Mesothelial cell of epicardium (in vitro differentiated cells): ENCODE data around the gene ARHGEF11. TPM values are rescaled to one million over a fixed set of nuclear protein-coding genes. Genes with fewer than 3 reads are reported as not detected.
"Not testable (repeated sequence)": the region's sequence is repeated elsewhere in the genome, so short reads cannot be mapped to it uniquely, and the experiment has no call there.

Experiments used
- DNase-seq, 2 experiments: peaks; one replicate each; pipeline ENCODE4 v3.0.0; 2021; ENCODE audit warnings: low spot score in 2 of 2; ENCODE audit not compliant: unreplicated experiment in 2 of 2
- H3K27ac Mint-ChIP-seq: 2 replicates; pipeline ENCODE4 v1.8.0; 2021; ENCODE audit warnings: mixed read lengths
- H3K27me3 Mint-ChIP-seq: 2 replicates; pipeline ENCODE4 v1.8.0; 2021; ENCODE audit warnings: low read depth, mixed read lengths
- H3K36me3 Mint-ChIP-seq: 2 replicates; pipeline ENCODE4 v1.8.0; 2021; ENCODE audit warnings: mixed read lengths
- H3K4me1 Mint-ChIP-seq: 2 replicates; pipeline ENCODE4 v1.8.0; 2021; ENCODE audit warnings: mixed read lengths
- H3K4me3 Mint-ChIP-seq: 2 replicates; pipeline ENCODE4 v1.8.0; 2021; ENCODE audit warnings: mild to moderate bottlenecking, moderate library complexity, mixed read lengths
- H3K9me3 Mint-ChIP-seq: 2 replicates; pipeline ENCODE4 v1.8.0; 2021; ENCODE audit warnings: mixed read lengths
- CTCF ChIP-seq: fragments of 200-600 bp; sonication (generic); IDR thresholded peaks from one replicate; pipeline ENCODE4 v1.5.0; 2021; ENCODE audit warnings: antibody characterized with exemption; ENCODE audit not compliant: unreplicated experiment
- total RNA-seq: library from RNA; stranded (reverse); gene quantifications from 3 replicates; pipeline ENCODE4 v1.2.1, GENCODE V29; 2021

Gene ARHGEF11
- total RNA-seq, 1 donor from 2014 or later: 52.5 TPM

DNA sequence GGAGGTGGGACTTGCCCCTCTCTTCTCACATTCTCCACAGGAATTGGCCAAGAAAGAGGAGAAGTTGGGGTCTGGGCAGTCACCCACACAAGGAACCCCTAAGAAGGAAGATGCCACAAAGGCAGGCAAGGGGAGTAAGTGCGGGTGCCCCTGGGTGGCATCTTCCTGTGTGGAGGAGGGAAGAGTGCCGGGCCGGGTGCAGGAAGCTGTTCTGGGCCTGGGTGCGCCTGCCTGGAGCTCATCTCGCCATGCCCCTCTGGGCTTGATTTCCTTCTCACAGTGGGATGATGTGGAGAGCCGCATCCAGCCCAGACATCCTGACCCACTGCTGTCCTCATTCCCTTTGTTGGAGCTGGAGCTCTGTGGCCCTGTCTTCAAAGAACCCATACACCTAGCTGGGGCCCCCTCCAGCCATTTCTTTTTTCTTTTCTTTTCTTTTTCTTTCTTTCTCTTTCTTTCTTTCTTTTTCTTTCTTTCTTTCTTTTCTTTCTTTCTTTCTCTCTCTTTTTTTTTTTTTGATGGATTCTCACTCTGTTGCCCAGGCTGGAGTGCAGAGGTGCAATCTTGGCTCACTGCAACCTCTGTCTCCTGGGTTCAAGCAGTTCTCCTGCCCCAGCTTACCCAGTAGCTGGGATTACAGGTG, 115.8 kb downstream of the ARHGEF11 start:
- peaks cover 13% of the 10 kb centered on the region for H3K4me1 Mint-ChIP-seq
- no peak for DNase-seq
- H3K27ac Mint-ChIP-seq: no peak overlapping the region
- no peak overlapping the region for H3K4me3 Mint-ChIP-seq
- TF ChIP-seq CTCF: no peak
- peaks cover 3% of the 10 kb centered on the region for H3K36me3 Mint-ChIP-seq
- H3K27me3 Mint-ChIP-seq: peaks cover 67% of the 10 kb centered on the region
- H3K9me3 Mint-ChIP-seq: no peaks in the 10 kb centered on the region

DNA sequence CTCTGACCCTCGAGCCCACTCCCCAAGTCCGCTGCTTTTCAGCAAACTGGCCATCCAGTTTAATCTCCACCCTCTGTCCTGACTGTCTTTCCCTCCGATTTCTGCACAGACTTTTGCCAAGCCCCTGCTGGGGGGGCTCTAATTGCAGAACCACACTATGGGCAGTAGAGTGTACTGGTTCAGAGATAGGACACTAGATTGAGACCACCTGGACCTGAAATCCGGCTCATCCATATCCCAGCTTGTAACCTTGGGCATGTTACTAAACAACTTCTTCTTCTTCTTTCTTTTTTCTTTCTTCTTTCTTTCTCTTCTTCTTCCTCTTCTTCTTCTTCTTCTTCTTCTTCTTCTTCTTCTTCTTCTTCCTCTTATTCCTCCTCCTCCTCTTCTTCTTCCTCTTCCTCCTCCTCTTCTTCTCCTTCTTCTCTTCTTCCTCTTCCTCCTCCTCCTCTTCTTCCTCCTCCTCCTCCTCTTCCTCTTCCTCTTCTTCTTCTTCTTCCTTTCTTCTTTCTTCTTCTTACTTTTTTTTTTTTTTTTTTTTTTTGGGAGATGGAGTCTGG, 117.4 kb downstream of the ARHGEF11 start:
- H3K27me3 Mint-ChIP-seq: peaks cover 82% of the 10 kb centered on the region
- H3K9me3 Mint-ChIP-seq: no peaks in the 10 kb centered on the region
- no peak for DNase-seq
- peaks cover 18% of the 10 kb centered on the region for H3K4me1 Mint-ChIP-seq
- TF ChIP-seq CTCF: peak; percentile 4
- H3K4me3 Mint-ChIP-seq: peak overlapping the region; percentile 45
- H3K27ac Mint-ChIP-seq: no peak overlapping the region
- H3K36me3 Mint-ChIP-seq: no peaks in the 10 kb centered on the region

GRCh38 chr1:156927215-156928042, 118.1 kb downstream of the ARHGEF11 start:
- Mint-ChIP-seq H3K4me3 (peak overlapping the region; percentile 45), H3K27ac (no peak overlapping the region)
- DNase-seq: peak; percentile 68 to 80

DNA sequence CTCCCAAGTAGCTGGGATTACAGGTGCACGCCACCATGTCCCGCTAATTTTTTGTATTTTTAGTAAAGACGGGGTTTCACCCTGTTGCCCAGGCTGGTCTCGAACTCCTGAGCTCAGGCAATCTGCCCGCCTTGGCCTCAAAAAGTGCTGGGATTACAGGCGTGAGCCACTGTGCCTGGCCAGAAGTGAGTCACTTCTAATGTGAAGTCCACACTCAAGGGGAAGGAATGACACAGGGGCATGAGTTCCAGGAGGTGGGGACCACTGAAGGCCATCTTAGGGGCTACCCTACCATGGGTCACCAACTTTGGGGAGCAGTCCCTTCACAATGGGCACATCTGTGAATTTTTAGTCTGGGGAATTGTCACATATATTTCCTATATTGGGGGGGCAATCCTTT, 118.8 kb downstream of the ARHGEF11 start:
- not testable (repeated sequence) for H3K9me3 Mint-ChIP-seq, H3K27ac Mint-ChIP-seq, H3K36me3 Mint-ChIP-seq, H3K4me3 Mint-ChIP-seq, DNase-seq
- peaks cover 96% of the 10 kb centered on the region for H3K27me3 Mint-ChIP-seq
- peaks cover 20% of the 10 kb centered on the region for H3K4me1 Mint-ChIP-seq

More at GRCh38 chr1:156927215-156928042, 118.1 kb downstream of the ARHGEF11 start:
- H3K27me3 Mint-ChIP-seq: peaks cover 88% of the 10 kb centered on the region
- peak; percentile 31 for TF ChIP-seq CTCF
- H3K36me3 Mint-ChIP-seq: no peaks in the 10 kb centered on the region
- H3K4me1 Mint-ChIP-seq: peaks cover 20% of the 10 kb centered on the region
- H3K9me3 Mint-ChIP-seq: no peaks in the 10 kb centered on the region

DNA sequence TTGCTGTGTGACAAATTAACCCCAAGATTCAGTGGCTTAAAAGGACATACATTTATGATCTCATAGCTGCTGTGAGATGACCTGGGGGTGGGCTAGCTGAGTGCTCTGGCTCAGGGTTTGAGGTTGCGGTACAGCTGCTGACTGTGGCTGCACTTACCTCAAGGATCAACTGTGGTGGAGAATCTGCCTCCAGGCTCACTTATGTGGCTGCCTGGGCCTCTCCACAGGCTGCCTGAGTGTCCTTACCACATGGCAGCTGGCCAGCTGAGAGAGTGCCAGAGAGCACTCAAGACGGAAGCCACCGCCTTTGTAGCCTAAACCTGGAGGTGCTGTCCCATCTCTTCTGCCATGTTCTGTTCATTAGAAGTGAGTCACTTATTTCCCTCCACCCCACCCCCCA, 119.4 kb downstream of the ARHGEF11 start:
- no peak for TF ChIP-seq CTCF
- Mint-ChIP-seq H3K36me3 (no peaks in the 10 kb centered on the region), H3K27ac (no peak overlapping the region), H3K4me1 (peaks cover 20% of the 10 kb centered on the region), H3K4me3 (no peak overlapping the region), H3K9me3 (no peaks in the 10 kb centered on the region), H3K27me3 (peaks cover 97% of the 10 kb centered on the region)
- no peak for DNase-seq
